ENCODE results near the gene CCL5. TPM values are rescaled to one million over a fixed set of nuclear protein-coding genes. Genes with fewer than 3 reads are reported as not detected.
"Not testable (repeated sequence)": the region's sequence is repeated elsewhere in the genome, so short reads cannot be mapped to it uniquely, and the experiment has no call there.

Gene CCL5
- total RNA-seq, 1 donor from 2014 or later: not detected

GRCh38 chr17:35900280-35900679 lies 20.1 kb upstream of the CCL5 start:
- FAIRE-seq (no peak), DNase-seq (ENCODE audit: low spot score in 2 of 2) (no peak)

DNA sequence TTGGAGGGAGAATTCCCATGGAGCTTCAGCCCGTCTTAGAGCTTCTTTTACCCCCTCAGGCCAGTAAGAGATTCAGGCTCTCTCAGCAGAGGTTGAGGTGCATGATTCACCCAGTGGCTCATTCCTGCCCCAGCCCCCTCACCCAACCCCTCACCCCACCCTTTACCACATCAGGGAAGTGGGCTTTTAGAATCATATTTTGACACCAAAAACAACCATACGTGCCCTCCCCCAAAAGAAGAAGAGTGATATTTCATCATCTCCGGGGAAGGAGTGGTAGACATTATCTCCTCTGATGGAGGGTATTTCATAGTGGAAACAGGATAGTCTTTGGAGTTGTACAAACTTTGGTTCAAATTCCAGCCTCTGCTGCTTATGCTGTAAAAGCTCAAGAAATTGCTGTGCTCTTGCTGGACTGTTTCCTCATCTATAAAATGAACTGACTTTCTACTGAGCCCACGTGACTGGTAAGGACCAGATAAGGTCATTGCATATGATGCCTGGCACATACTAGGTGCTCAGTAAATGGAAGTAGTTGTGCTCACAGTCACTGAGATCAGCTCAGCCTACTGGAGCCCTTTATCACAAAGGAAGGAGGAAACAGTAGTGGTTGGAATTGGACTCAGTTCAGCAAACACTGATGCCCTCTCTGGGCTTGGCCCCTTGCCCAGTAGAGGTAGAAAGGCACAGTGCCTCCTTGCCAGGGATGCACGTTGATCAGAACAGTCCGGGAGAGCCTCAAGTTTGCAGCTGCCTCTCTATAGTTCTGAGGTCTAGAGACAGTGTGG lies 18.3 kb upstream of the CCL5 start:
- DNase-seq (ENCODE audit: low spot score in 2 of 2) (no peak), FAIRE-seq (no peak)

GRCh38 chr17:35897772-35898171 lies 17.6 kb upstream of the CCL5 start:
- not testable (repeated sequence) for FAIRE-seq; DNase-seq (ENCODE audit: low spot score in 2 of 2)

GRCh38 chr17:35895636-35896587 lies 15.8 kb upstream of the CCL5 start:
- no peak for FAIRE-seq

GRCh38 chr17:35894206-35894605 lies 14.0 kb upstream of the CCL5 start:
- DNase-seq (ENCODE audit: low spot score in 2 of 2): no peak
- FAIRE-seq: no peak

More at GRCh38 chr17:35895636-35896587, 15.8 kb upstream of the CCL5 start:
- DNase-seq (ENCODE audit: low spot score in 2 of 2): no peak

- no peak for FAIRE-seq
- DNase-seq (ENCODE audit: low spot score in 2 of 2): no peak
Observed at GRCh38 chr17:35893751-35894150, 13.6 kb upstream of the CCL5 start.

DNA sequence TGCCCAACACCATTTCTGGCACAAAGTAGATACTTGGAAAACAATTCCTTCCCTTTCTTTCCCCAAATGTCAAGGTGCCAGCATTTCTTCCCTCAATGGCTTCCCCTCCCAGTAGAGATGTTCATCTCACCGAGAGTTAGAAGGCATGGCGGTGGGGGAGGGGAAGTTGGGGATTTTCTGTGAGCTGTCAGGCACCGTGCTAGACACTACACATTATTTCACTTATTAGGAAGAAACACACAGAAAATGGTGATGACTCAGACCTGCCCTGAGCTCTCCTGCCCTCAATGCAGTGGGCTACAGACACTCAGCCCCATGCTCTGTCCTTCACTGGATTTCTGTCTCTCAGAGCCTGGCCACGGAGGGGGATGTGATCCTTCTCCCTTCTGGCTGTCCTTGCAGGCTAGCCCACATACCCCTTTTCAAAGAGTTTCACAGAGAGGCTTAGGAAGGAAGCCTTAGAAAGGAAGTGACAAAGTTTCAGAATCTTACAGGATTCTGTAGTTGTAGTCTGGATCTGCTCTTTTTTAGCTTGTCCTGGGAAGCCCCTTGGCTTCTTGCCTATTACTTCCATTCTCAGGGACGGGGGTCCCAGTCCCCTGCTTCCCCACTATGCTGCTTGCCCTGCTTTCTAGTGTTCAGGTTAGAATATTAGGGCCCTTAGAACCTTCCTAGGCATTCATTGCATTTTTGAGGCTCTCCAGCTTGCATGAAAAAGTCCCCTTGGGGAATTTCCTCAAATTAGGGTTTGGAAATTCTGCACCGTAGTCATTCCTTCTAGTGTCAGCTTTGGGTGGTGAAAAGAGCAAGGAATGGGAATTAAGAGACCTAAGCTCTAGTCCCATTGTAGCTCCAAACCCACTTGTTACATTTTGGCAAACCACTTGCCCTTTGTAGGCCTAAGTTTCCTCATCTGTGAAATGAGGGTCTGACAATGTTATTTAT lies 12.2 kb upstream of the CCL5 start:
- FAIRE-seq (no peak), DNase-seq (ENCODE audit: low spot score in 2 of 2) (no peak)

DNA sequence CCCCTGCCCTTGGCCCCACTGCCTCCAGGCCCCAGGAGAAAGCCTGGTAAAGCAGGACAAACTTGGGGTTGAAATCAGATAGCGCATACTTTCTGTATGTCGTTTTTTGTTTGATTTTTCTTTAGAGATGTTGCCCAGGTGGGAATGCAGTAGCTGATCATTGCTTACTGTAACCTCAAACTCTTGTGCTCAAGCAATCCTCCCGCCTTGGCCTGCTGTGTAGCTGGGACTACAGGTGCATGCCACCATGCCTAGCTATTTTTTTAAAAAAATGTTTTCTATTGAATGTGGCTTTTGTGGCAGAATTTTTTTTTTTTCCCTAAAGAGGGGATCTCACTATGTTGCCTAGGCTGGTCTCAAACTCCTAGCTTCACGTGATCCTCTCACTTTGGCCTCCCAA lies 11.1 kb upstream of the CCL5 start:
- FAIRE-seq (no peak), DNase-seq (ENCODE audit: low spot score in 2 of 2) (no peak)

- DNase-seq (ENCODE audit: low spot score in 2 of 2) (no peak), FAIRE-seq (no peak)
Observed at GRCh38 chr17:35890774-35891155, 10.6 kb upstream of the CCL5 start.

- no peak for FAIRE-seq
- peak in 1 of 2 donors; percentile 20 for DNase-seq (ENCODE audit: low spot score in 2 of 2)
Observed at GRCh38 chr17:35889818-35890773, 9.9 kb upstream of the CCL5 start.

- DNase-seq (ENCODE audit: low spot score in 2 of 2) (no peak), FAIRE-seq (no peak)
Observed at GRCh38 chr17:35889241-35889640, 9.1 kb upstream of the CCL5 start.

GRCh38 chr17:35878361-35878760 lies 1.8 kb downstream of the CCL5 start:
- no peak for FAIRE-seq

DNA sequence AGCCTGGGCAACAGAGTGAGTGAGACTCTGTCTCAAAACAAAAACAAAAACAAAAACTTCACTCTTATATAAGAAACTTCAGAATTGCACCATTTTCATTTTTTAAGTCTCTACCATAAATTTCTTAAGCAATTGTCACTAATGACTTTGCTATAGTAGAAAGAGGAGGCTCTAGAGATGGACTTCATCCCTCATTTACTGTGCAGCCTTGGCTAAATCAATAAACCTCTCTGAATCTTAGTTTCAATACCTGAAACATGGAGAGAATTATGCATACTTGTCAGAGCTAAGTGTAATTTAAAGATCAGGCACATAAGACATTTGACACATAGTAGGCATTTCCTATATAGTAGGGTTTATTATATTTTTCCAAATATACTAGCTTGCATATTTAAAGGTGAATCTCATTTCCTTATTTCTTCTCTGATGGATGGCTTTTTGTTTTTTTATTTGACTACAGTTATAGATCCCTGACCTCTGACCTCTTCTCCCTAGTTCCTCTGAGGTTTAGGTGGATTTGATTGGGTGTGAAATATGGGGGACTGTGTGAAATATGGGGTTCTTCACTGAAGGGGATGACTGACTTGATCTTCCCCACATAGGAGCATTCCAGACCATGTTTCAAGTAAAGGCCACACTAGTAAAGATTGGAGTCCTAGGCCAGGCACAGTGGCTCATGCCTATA lies 2.7 kb downstream of the CCL5 start:
- DNase-seq (ENCODE audit: low spot score in 2 of 2) (no peak), FAIRE-seq (no peak)

More at GRCh38 chr17:35878361-35878760, 1.8 kb downstream of the CCL5 start:
- no peak for DNase-seq (ENCODE audit: low spot score in 2 of 2)

DNA sequence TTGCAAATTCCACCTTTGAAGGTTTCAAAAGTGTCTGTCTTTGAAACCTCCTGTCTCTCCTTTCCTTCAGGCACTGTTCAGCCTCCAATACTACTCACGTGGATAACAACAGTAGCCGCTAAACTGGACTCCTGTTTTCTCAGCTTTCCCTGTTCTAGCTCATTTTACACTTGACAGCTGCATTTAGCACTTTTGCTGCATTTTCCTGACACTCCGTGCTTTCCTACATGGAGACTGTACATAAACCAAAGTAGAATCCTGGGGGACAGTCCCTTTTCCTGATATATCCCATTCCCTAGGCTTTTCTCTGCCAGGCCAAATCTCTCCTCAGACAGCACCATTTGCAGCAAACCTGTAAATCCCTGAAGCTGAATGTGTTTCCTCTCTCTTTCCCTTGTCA lies 3.6 kb downstream of the CCL5 start:
- DNase-seq (ENCODE audit: low spot score in 2 of 2) (no peak), FAIRE-seq (no peak)

DNA sequence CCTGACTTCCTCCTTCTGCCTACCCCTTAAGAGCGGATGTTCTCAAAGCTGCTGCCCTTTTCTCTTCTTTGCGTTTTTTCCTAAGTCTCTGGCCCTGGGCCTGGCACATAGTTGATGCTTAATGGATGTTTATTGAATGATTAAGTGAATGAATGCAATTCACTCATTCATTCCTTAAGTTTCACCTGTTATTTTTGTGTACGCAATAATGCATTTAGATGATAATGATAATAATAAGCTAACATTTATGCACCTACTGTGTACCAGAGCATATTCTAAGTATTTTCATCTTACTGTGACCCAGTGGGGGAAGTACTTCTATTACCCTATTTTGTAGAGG lies 4.4 kb downstream of the CCL5 start:
- no peak for DNase-seq (ENCODE audit: low spot score in 2 of 2)
- no peak for FAIRE-seq

DNA sequence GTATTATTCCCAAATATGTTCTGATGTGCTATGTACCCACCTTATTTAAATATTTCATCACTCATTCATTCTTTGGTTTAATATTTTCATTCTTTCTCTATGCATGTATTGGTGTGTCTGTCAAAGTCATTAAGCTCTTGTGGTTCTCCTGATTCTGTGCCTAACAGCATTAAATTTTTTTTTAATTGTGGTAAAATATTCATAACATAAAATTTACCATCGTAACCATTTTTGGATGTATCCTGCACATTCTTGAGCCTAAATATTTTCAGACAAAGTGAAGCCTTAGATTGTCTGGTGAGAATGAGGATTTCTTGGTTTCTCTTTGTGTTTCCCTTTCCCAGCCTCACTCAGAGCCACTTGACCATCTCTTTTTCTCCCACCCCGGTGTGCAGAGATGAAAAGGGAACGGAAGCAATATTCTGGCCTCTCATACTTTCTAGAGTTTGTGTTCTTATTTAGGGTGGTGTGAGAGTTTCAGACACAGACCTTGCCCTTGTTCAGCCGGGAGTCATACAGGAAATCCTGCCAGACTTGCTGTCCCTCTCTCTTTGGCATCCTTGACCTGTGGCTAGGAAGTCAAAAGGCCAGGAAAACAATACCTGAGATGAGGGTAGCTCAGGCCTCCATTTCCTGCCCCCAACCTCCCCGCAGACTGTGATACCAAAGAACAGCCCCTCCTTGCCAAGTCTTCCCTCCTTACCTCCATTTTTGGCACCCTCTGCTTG lies 4.9 kb downstream of the CCL5 start:
- no peak for FAIRE-seq
- no peak for DNase-seq (ENCODE audit: low spot score in 2 of 2)

DNA sequence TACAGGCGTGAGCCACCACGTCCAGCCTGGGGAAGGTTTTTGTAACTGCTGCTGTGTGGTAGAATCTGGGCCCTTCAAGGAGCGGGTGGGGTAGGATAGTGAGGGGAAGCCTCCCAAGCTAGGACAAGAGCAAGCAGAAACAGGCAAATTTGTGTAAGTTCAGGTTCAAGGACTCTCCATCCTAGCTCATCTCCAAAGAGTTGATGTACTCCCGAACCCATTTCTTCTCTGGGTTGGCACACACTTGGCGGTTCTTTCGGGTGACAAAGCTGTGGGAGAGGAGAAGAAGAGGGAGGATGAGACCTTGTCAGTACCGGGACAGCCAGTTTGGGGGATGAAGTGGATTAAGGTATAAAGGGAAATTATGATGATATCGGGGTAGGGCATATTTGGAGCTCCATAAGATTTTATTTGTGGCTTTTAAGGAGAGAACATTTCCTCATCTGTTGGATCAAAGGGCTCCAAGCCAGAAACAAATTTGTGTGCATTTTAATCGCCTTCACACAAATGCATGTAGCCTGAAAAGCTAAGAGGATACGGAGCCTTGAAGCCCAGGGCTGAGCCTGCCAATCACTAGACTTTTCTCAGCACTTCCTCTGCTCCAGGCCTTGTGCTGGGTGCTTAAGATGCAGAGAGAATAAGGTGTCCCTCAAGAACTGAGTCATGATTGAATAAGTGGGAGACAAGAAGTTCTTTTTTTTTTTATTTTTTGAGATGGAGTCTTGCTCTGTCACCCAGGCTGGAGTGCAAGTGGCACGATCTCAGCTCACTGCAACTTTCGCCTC lies 7.8 kb downstream of the CCL5 start:
- FAIRE-seq: no peak
- DNase-seq (ENCODE audit: low spot score in 2 of 2): no peak
